ENCODE measurements around the gene MLF2. TPM values are rescaled to one million over a fixed set of nuclear protein-coding genes. Genes with fewer than 3 reads are reported as not detected.
A peak's percentile ranks its signal among the peaks of the same experiment; 100 is the strongest.

The MLF2 gene
- polyA plus RNA-seq, 2 of the 4 experiments (the other 2 are of a cell fraction) = 295 to 302 TPM

DNA sequence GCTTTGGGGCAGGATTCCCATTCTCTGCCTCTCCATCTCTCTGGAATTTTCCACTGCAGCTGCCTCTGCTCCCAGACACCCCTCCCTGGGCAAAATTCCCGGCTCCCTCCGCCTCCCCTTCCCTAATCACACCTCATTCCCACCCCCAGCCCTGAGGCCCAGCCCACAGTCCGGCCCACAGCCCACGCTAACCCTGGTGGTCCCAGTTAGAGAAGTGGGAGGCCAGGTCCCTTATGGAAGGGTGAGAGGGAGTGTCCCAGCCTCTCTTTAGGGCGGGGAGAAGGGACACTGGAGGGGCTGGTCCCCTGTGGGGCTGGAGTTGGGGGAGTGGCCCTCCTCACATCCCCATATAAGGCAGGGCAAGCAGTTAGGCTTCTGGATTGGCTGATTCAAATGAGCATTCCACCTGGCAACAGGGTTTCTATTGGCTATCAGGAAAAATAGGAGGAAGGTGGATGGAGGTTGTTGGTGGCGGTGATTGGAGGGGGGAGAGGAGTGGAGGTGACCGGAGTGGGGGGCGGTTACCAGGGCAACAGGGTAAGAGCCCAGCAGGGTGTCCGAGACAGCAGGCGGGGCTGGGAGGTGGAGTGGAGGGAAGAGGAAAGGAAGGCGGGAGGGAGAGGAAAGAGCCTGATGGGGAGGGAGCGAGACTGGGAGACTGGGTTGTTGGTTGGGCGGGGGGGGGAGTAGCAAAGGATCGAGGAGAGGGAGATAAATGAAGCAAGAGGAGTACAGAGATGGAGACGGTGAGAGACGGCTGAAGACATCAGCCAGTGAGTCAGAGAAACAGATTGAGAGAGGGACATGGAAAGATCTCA is 11.3 kb upstream of the MLF2 start:
- Histone ChIP-seq H3K4me3 (peak overlapping the region; percentile 97), H3K27ac (peak overlapping the region; percentile 95 to 99), H3K4me2 (peak overlapping the region; percentile 86), H3K9me3 (no peaks in the 10 kb centered on the region), H3K4me1 (peaks cover 39% of the 10 kb centered on the region)
- ChIA-PET CTCF (interaction anchor here (1.2 to 26.0 kb wide), 5 partner anchors 7 to 108 kb away, joined by 3 to 670 read pairs (median 55); partner anchors contain the start of genes CD4, LAG3, MLF2 and PTMS), POLR2A (interaction anchor here (1.2 to 5.1 kb wide), 3 partner anchors 10 to 40 kb away, joined by 3 to 118 read pairs (median 12); partner anchors contain the start of genes COPS7A and MLF2)
- no peak for TF ChIP-seq NFE2L2 (conservative IDR thresholded peaks at IDR 0.05; ENCODE audit: low read length)
- no peak for TF ChIP-seq ELK1 (IDR thresholded peaks at IDR 0.05; ENCODE audit: low read depth, low read length)
- no peak for TF ChIP-seq JUNB (IDR thresholded peaks at IDR 0.05)
- TF ChIP-seq, protein P1, sequence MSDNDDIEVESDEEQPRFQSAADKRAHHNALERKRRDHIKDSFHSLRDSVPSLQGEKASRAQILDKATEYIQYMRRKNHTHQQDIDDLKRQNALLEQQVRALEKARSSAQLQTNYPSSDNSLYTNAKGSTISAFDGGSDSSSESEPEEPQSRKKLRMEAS (IDR thresholded peaks at IDR 0.05) = no peak; the same call in none of the 2 replicates
- no peak for TF ChIP-seq PHF8 (IDR thresholded peaks at IDR 0.05; ENCODE audit: borderline replicate concordance, low read depth)
- TF ChIP-seq EHF (CRISPR knock-in tag; IDR thresholded peaks at IDR 0.05) = no peak
- 0 out of 4 replicates have a peak, but pooled peaks of 1 of the 2 experiments have one; percentile 16 for TF ChIP-seq CEBPB (IDR thresholded peaks at IDR 0.05)
- no peak for TF ChIP-seq MAFK (IDR thresholded peaks at IDR 0.05; ENCODE audit: partially characterized antibody)
- TF ChIP-seq ESRRA (IDR thresholded peaks at IDR 0.05; ENCODE audit: borderline replicate concordance, low read length) = no peak
- no peak for TF ChIP-seq HOXB5 (CRISPR knock-in tag; IDR thresholded peaks at IDR 0.05)
- no peak for TF ChIP-seq FOSB (CRISPR knock-in tag; IDR thresholded peaks at IDR 0.05)
- TF ChIP-seq MYC (IDR thresholded peaks at IDR 0.05; ENCODE audit: borderline replicate concordance, low read length) = 0 out of 2 replicates have a peak, but pooled peaks have one; percentile 44
- peak; percentile 99 for TF ChIP-seq RFX5 (IDR thresholded peaks at IDR 0.05)
- TF ChIP-seq MAZ (IDR thresholded peaks at IDR 0.05; ENCODE audit: borderline replicate concordance, low read depth, low read length) = peak; percentile 80
- peak; percentile 99 for TF ChIP-seq ZFP36 (IDR thresholded peaks at IDR 0.05; ENCODE audit: borderline replicate concordance, partially characterized antibody)
- no peak for TF ChIP-seq RAD21 (conservative IDR thresholded peaks at IDR 0.05 in 1 of 2, IDR thresholded peaks at IDR 0.05 in 1 of 2)
- TF ChIP-seq, protein P2, sequence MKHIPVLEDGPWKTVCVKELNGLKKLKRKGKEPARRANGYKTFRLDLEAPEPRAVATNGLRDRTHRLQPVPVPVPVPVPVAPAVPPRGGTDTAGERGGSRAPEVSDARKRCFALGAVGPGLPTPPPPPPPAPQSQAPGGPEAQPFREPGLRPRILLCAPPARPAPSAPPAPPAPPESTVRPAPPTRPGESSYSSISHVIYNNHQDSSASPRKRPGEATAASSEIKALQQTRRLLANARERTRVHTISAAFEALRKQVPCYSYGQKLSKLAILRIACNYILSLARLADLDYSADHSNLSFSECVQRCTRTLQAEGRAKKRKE (CRISPR knock-in tag; IDR thresholded peaks at IDR 0.05; ENCODE audit: low read depth) = no peak
- TF ChIP-seq KDM5A (IDR thresholded peaks at IDR 0.05) = no peak
- peak; percentile 30; the same call in 1 of the 2 replicates for TF ChIP-seq REST (IDR thresholded peaks at IDR 0.05)
- TF ChIP-seq HEYL (CRISPR knock-in tag; IDR thresholded peaks at IDR 0.05) = no peak
- no peak for TF ChIP-seq NR3C1 (IDR thresholded peaks at IDR 0.05)
- peak in 1 of 2 experiments; percentile 48; a peak in 1 of 5 replicates for TF ChIP-seq JUN (IDR thresholded peaks at IDR 0.05)
- TF ChIP-seq GATA3 (IDR thresholded peaks at IDR 0.05; ENCODE audit: borderline replicate concordance) = peak; percentile 47; the same call in 1 of the 2 replicates
- peak; percentile 47 for TF ChIP-seq POLR2A (IDR thresholded peaks at IDR 0.05; ENCODE audit: low read length)
- no peak; the same call in 1 of the 2 replicates for TF ChIP-seq ZNF302 (CRISPR knock-in tag; IDR thresholded peaks at IDR 0.05)
- TF ChIP-seq CBX2 (IDR thresholded peaks at IDR 0.05; ENCODE audit: borderline replicate concordance, low read depth) = no peak
- no peak for TF ChIP-seq FOSL2 (IDR thresholded peaks at IDR 0.05)
- TF ChIP-seq FOSL2 (CRISPR knock-in tag; IDR thresholded peaks at IDR 0.05) = peak; percentile 28; the same call in 1 of the 2 replicates
- no peak for TF ChIP-seq ZSCAN20 (CRISPR knock-in tag; IDR thresholded peaks at IDR 0.05)
- TF ChIP-seq PBX3 (IDR thresholded peaks at IDR 0.05) = peak; percentile 16; the same call in 1 of the 2 replicates
- WGBS (ENCODE audit: missing lambda C conversion rate) = under 1% methylated on average over 15 of the region's 16 CpGs
- peak; percentile 98 for FAIRE-seq
- peak; percentile 100 for DNase-seq (ENCODE audit: low read depth in 1 of 2, low spot score in 1 of 2)
- peak; percentile 69 to 87 for ATAC-seq

Measured in A549 (cell line).